AG09309 (cell line): ENCODE data around the gene ABR.
"Not testable (repeated sequence)": the region's sequence is repeated elsewhere in the genome, so short reads cannot be mapped to it uniquely, and the experiment has no call there.

Experiments
- DNase-seq: peaks from one replicate; pipeline ENCODE4 v3.0.0-alpha.2; 2010; ENCODE audit warnings: low read depth
- H3K4me3 ChIP-seq: 2 replicates; pipeline ENCODE4 v1.5.1; 2011; ENCODE audit warnings: mild to moderate bottlenecking, low read depth, low read length, moderate library complexity; ENCODE audit not compliant: control insufficient read depth
- TF ChIP-seq, protein P1 (sequence below): IDR thresholded peaks from 2 replicates; pipeline ENCODE4 v1.5.1; 2011; ENCODE audit warnings: mild to moderate bottlenecking, low read depth, low read length, inconsistent platforms; ENCODE audit not compliant: insufficient read depth, control insufficient read depth; ENCODE audit errors: missing control alignments

Gene ABR

DNA sequence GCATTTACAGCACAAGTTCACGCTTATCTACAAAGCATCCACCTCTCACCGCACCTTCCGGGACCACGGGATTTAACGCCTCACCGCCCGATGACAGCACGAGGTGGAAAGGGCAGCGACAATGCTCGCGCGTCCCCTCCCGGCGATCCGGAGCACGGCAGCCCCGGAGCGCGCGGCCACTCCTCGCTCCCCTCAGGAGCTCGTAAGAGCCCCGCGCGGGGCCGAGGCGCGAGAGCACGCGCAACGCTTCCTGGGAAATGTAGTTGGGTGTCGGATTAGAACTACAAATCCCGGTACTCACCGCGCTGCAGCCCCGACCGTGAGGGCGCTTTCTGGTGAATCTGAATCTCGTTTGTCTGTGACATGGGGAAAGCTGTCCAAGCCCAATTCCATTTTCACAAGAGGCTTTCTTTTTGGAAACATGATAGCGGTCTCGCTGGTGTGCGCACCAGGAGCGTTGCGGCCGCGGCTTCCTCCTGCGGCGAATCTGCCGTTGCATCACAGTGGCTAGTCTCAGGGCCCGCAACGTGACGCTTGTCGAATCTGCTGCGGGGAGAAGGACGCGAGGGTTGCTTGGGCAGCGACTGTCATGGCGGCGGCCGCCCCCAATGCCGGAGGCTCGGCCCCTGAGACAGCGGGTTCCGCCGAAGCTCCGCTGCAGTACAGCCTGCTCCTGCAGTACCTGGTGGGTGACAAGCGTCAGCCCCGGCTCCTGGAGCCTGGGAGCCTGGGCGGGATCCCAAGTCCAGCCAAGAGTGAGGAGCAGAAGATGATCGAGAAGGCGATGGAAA, 183.0 kb downstream of the ABR start, which contains the start of gene TIMM22:
TIMM22 (plus strand) TSS at position 576 of the 791 bp plus-strand sequence; CDS start at position 590, 14 bp downstream.
- DNase-seq, result peak; percentile 93
- H3K4me3 ChIP-seq, result peak within 1 kb of the TSS; percentile 75
- TF ChIP-seq, protein P1, sequence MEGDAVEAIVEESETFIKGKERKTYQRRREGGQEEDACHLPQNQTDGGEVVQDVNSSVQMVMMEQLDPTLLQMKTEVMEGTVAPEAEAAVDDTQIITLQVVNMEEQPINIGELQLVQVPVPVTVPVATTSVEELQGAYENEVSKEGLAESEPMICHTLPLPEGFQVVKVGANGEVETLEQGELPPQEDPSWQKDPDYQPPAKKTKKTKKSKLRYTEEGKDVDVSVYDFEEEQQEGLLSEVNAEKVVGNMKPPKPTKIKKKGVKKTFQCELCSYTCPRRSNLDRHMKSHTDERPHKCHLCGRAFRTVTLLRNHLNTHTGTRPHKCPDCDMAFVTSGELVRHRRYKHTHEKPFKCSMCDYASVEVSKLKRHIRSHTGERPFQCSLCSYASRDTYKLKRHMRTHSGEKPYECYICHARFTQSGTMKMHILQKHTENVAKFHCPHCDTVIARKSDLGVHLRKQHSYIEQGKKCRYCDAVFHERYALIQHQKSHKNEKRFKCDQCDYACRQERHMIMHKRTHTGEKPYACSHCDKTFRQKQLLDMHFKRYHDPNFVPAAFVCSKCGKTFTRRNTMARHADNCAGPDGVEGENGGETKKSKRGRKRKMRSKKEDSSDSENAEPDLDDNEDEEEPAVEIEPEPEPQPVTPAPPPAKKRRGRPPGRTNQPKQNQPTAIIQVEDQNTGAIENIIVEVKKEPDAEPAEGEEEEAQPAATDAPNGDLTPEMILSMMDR, result peak; percentile 79

DNA sequence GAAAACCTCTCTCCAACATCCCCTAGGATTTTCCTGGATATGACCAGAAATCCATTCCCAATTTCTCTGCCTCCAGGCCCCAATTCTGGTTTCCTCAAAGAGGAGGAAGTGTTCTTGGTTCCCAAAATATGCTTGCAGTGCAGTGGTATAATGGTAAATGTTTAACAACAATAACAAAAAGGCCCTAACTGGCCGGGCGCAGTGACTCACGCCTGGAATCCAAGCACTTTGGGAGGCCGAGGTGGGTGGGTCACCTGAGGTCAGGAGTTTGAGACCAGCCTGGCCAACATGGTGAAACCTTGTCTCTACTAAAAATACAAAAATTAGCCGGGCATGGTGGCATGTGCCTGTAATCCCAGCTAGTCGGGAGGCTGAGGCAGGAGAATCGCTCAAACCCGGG, 184.5 kb downstream of the ABR start:
- DNase-seq, H3K4me3 ChIP-seq: not testable (repeated sequence)

DNA sequence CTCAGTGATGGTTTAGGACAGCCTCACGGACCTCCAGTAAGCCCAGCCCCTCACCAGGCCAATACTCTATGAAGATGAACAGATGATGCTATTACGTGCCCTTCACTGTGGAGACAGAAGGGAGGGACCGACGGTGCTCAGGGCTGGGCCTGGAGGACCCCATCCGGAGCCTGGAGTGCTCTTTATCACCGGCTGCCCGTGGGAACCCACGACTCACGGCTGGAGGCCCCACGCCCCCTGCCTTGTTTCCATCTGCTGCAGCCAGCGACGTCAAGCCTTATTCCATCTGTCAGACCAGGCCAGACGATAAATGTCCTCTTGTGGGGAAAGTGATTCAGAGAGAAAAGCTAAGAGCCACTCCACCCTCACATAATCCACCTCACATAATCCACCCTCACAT, 186.8 kb downstream of the ABR start:
- H3K4me3 ChIP-seq, result no peak overlapping the region
- TF ChIP-seq, protein P1, result no peak
- no peak for DNase-seq

DNA sequence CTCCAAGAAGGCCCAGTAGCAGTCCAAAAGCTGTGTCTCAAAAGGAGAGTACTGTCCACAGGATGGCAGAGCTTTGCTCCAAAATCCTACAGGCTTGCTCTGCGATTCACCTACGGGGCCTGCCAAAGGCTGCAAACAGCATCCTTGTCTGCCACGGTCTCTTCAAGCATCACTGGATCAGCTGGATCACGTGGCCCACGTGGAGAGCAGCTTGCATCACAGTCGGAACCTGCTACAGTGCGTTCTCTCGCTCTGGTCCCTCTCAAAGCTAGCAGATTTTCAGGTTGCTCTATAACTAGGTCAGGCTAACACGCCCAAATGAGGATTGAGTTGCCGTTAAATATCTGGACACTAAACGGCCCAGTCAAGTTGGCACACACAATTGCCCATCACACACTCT, 191.2 kb downstream of the ABR start:
- DNase-seq, result no peak
- TF ChIP-seq, protein P1, result no peak
- no peak overlapping the region for H3K4me3 ChIP-seq

DNA sequence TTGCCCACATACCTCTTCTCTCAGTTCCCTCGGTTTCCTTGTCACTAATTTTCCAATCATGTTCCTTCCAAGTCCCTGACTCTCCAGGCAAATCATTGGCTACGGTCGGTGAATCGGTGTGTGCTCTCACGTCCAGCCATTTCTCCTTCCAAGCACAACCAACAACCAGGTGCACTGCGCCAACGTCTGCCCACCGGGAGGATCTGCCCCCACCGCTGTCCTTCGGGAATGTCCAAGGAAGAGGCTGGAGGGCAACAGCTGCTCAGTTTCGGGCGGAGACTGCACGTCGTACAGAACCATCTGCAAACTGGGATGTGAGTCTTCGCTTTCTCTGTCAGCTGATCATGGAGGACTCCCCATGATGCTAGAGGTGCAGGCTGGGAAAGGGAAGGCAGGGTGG, 191.8 kb downstream of the ABR start:
- H3K4me3 ChIP-seq, result no peak overlapping the region
- DNase-seq, result no peak
- TF ChIP-seq, protein P1, result no peak

DNA sequence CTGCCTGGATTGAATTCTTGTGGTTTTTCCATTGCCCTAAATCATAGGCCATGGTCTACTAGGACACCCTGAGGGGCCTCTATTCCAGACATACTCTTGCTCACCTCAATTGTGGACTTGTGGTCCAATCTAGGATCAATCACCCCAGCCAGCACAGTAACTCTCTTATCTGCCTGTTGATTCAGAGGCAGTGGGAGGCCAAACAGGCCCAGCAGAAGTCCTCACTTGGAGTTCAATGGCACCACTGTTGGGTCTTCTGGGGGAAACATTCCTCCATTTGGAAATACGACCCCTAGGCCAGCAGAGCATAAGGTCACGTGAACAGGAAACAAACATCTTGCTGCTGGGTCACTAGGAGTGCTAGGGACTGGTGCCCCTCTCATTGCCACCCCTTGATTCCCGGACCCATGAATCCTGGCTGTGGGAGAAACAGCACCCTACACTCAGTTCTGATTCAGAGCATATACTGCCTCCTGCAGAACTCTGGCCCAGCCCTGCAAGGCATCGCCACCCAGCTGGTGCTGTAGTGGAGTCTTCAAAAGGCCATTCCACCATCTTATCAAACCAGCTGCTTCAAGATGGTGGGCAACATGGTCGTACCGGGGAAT, 193.4 kb downstream of the ABR start:
- TF ChIP-seq, protein P1, result no peak
- no peak overlapping the region for H3K4me3 ChIP-seq
- DNase-seq, result no peak

DNA sequence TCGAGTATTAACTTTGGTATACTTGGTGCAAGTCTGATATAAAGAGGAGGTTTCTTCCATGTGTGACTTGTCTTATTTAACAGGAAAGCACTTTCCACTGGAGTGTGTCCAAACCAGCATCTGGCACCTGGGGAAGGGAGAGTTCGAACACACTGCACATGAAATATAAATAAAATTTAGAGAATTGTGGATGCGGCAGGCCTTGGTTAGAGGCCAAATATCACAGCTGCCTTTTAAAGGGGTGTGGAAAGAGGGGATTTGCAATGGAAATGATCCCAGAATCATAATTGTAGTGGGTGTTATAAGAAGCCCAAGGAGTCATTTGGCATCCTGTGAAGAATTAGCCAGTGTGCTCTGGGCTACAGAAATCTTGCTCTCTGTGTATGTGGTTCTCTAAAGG, 195.9 kb downstream of the ABR start:
- no peak overlapping the region for H3K4me3 ChIP-seq
- TF ChIP-seq, protein P1, result no peak
- DNase-seq, result no peak
